B cell (primary cell): Measurements from ENCODE around the gene PEX16. TPM values are rescaled to one million over a fixed set of nuclear protein-coding genes. Genes with fewer than 3 reads are reported as not detected.

Experiments used
- ATAC-seq: fragments of 200-7000 bp; cut with Tn5 transposase; one replicate; pipeline ENCODE4 v1.10.0; 2021; ENCODE audit warnings: low read depth, mild to moderate bottlenecking, moderate number of reproducible peaks, moderate library complexity
- CTCF ChIA-PET: fragments of 350-600 bp; sonication (Branson Sonifier 250); formaldehyde crosslinking; loops from one replicate; lab custom pipeline; 2021; ENCODE audit warnings: antibody characterized with exemption, inconsistent platforms; lab: Charles Lee
- POLR2A ChIA-PET: fragments of 350-600 bp; sonication (Branson Sonifier 250); formaldehyde crosslinking; loops from one replicate; lab custom pipeline; 2021; ENCODE audit warnings: antibody characterized with exemption; lab: Charles Lee
- DNase-seq: peaks from one replicate; pipeline ENCODE4 v3.0.0; 2013
- H2AFZ ChIP-seq: 2 replicates; pipeline ENCODE4 v1.6.1; 2012; ENCODE audit warnings: mild to moderate bottlenecking, low read depth, low read length; ENCODE audit not compliant: insufficient read depth, poor library complexity, severe bottlenecking
- H3K27ac ChIP-seq, 2 donors: 1 replicate in 1 of 2; 2 replicates in 1 of 2; pipeline ENCODE4 v1.5.1; 2012 to 2013; ENCODE audit warnings: low read length in 2 of 2, mild to moderate bottlenecking in 2 of 2, moderate library complexity in 1 of 2
- H3K27me3 ChIP-seq, 4 experiments: fragments of 200-600 bp in 1 of 4; sonication (generic) in 1 of 4; replicated peaks in 1 of 4; 1 replicate in 2 of 4; 2 replicates in 2 of 4; pipeline versions ENCODE4 v1.6.1 to v1.7.0; 2013 to 2016; ENCODE audit warnings: low read length in 3 of 4, mild to moderate bottlenecking in 2 of 4, mixed read lengths in 1 of 4, moderate library complexity in 1 of 4; ENCODE audit not compliant: insufficient read depth in 4 of 4, control insufficient read depth in 3 of 4; ENCODE audit errors: control extremely low read depth in 1 of 4
- H3K36me3 ChIP-seq, 2 experiments: replicated peaks in 1 of 2; 1 replicate in 1 of 2; 2 replicates in 1 of 2; pipeline versions ENCODE4 v1.6.1 to v1.7.1; 2013; ENCODE audit warnings: low read length in 1 of 2; ENCODE audit not compliant: insufficient read depth in 2 of 2, control insufficient read depth in 1 of 2; ENCODE audit errors: control extremely low read depth in 1 of 2, extremely low read depth in 1 of 2
- H3K4me1 ChIP-seq, 2 donors: fragments of 200-600 bp in 1 of 2; sonication (generic) in 1 of 2; 1 replicate in 1 of 2; 2 replicates in 1 of 2; pipeline versions ENCODE4 v1.5.1 to v1.6.1; 2013 to 2017; ENCODE audit warnings: low read length in 2 of 2; ENCODE audit not compliant: control insufficient read depth in 2 of 2, insufficient read depth in 2 of 2
- H3K4me2 ChIP-seq: replicated peaks from 2 replicates; pipeline ENCODE3; 2012; ENCODE audit warnings: mild to moderate bottlenecking, low read depth, low read length; ENCODE audit not compliant: poor library complexity, severe bottlenecking
- H3K4me3 ChIP-seq, 5 experiments: fragments of 200-600 bp in 1 of 5; sonication (generic) in 1 of 5; 1 replicate in 3 of 5; 2 replicates in 2 of 5; pipeline versions ENCODE4 v1.5.1 to v1.7.0; 2011 to 2016; ENCODE audit warnings: low read length in 4 of 5, mild to moderate bottlenecking in 4 of 5, low read depth in 2 of 5, control low read depth in 1 of 5, moderate library complexity in 1 of 5; ENCODE audit not compliant: insufficient read depth in 1 of 5; ENCODE audit errors: control extremely low read depth in 1 of 5, extremely low read depth in 1 of 5
- H3K79me2 ChIP-seq: fragments of 200-600 bp; sonication (generic); one replicate; pipeline ENCODE4 v1.6.0; 2016; ENCODE audit warnings: low read length; ENCODE audit not compliant: control insufficient read depth, insufficient read depth
- H3K9ac ChIP-seq: fragments of 200-600 bp; sonication (generic); 2 replicates; pipeline ENCODE4 v1.6.1; 2017; ENCODE audit warnings: mild to moderate bottlenecking, low read length, moderate library complexity
- H3K9me3 ChIP-seq, 3 donors: one replicate each; pipeline versions ENCODE4 v1.6.1 to v1.7.1; 2013; ENCODE audit warnings: low read length in 2 of 3; ENCODE audit not compliant: control insufficient read depth in 2 of 3, insufficient read depth in 1 of 3; ENCODE audit errors: control extremely low read depth in 1 of 3
- H4K20me1 ChIP-seq: 2 replicates; pipeline ENCODE4 v1.6.0; 2012; ENCODE audit warnings: mild to moderate bottlenecking, low read length; ENCODE audit not compliant: insufficient read depth, control insufficient read depth, poor library complexity, severe bottlenecking
- H3K27ac Mint-ChIP-seq: one replicate; pipeline ENCODE4 v1.8.0; 2021; ENCODE audit warnings: mixed read lengths
- H3K27me3 Mint-ChIP-seq: one replicate; pipeline ENCODE4 v1.8.0; 2021; ENCODE audit warnings: mixed read lengths
- H3K4me1 Mint-ChIP-seq: one replicate; pipeline ENCODE4 v1.8.0; 2021; ENCODE audit warnings: mixed read lengths
- H3K4me3 Mint-ChIP-seq: one replicate; pipeline ENCODE4 v1.8.0; 2021; ENCODE audit warnings: mixed read lengths
- H3K9me3 Mint-ChIP-seq: one replicate; pipeline ENCODE4 v1.8.0; 2022; ENCODE audit warnings: mixed read lengths; ENCODE audit not compliant: insufficient read depth
- EZH2 ChIP-seq: IDR thresholded peaks from 2 replicates; pipeline ENCODE4 v1.6.1; 2012; ENCODE audit warnings: borderline replicate concordance, low read depth, mild to moderate bottlenecking, moderate library complexity, low read length; ENCODE audit not compliant: insufficient read depth, poor library complexity, severe bottlenecking
- WGBS: methylation state at CpG from one replicate; pipeline ENCODE4 v1.1.5; 2013; ENCODE audit warnings: missing lambda C conversion rate; ENCODE audit not compliant: insufficient coverage; 5-methylcytosine and 5-hydroxymethylcytosine counted together
- intact Hi-C: fragments of 100-400 bp; cut with micrococcal nuclease; formaldehyde crosslinking; loops from one replicate; pipeline ENCODE4 v1.10.0; 2022
- polyA plus RNA-seq: library from polyadenylated mRNA; depleted of rRNA; stranded (reverse); fragments of >200 nt; gene quantifications from 2 replicates; pipeline ENCODE4 v1.2.3, GENCODE V29; 2012
- total RNA-seq, 2 donors: library from RNA; stranded (reverse); fragments of 120-200 nt in 1 of 2; gene quantifications; 1 replicate in 1 of 2; 2 replicates in 1 of 2; pipeline versions ENCODE4 v1.2.3 to v1.2.4, GENCODE V29; 2013 to 2022
- TF ChIP-seq, protein P1 (sequence below): fragments of 200-600 bp; IDR thresholded peaks from one replicate; pipeline ENCODE4 v1.8.0; 2022; ENCODE audit warnings: antibody characterized with exemption, mild to moderate bottlenecking

PEX16 gene
- total and polyA plus RNA-seq, 2 donors (not counting 1 experiment from before 2014, with no cell fraction given) = 89.4 to 107 TPM

DNA sequence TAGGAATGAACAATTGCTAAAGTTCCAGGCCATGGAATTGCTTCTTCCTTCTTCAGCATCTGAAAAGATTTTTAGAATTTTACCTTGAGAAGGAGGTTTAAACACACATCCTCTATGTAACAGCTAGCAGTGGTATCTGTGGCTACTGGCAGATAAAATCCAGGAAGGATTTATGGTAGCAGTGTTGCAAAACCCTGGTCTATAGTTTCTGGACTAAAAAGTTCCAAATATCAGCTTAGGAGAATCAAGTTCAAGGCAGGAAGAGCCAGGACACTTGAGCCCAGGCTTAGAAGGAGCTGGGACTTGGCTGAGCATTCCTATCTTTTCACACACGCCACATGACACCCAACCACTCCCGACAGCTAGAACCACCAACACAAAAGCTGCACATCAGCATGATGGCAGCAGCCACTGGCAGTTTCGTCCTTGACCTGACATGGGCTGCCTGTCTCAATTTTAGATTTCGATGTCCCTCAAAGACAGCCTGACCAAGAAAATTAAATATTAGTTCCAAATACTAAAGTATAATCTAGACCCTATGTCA, 18.9 kb upstream of the PEX16 start:
- Histone ChIP-seq H2AFZ (no peak overlapping the region), H3K79me2 (peaks cover 57% of the 10 kb centered on the region), H3K4me3 (no peak overlapping the region), H3K9me3 (no peaks in the 10 kb centered on the region), H4K20me1 (peaks cover 9% of the 10 kb centered on the region), H3K4me2 (peak overlapping the region; percentile 91), H3K36me3 (peaks cover 0 to 12% of the 10 kb centered on the region in 2 experiments), H3K27me3 (no peaks in the 10 kb centered on the region), H3K4me1 (peaks cover 67 to 68% of the 10 kb centered on the region in 2 donors), H3K27ac (peak overlapping the region; percentile 26 to 92), H3K9ac (no peak overlapping the region)
- CTCF ChIA-PET = interaction anchor here (0.8 to 11.4 kb wide), 4 partner anchors 9 to 29 kb away, joined by 3 to 98 read pairs (median 4); partner anchors contain the start of genes LARGE2 and PEX16
- Mint-ChIP-seq H3K27me3 (no peaks in the 10 kb centered on the region), H3K27ac (peak overlapping the region; percentile 82), H3K4me3 (peak overlapping the region; percentile 60), H3K9me3 (no peaks in the 10 kb centered on the region), H3K4me1 (peaks cover 81% of the 10 kb centered on the region)
- 97% methylated on average over 3 of the region's 4 CpGs for WGBS
- POLR2A ChIA-PET = interaction anchor here (10.9 kb wide), 1 partner anchor 16 kb away, joined by 162 read pairs; the partner anchor contains the start of genes LARGE2 and PEX16
- TF ChIP-seq EZH2 = no peak
- TF ChIP-seq, protein P1, sequence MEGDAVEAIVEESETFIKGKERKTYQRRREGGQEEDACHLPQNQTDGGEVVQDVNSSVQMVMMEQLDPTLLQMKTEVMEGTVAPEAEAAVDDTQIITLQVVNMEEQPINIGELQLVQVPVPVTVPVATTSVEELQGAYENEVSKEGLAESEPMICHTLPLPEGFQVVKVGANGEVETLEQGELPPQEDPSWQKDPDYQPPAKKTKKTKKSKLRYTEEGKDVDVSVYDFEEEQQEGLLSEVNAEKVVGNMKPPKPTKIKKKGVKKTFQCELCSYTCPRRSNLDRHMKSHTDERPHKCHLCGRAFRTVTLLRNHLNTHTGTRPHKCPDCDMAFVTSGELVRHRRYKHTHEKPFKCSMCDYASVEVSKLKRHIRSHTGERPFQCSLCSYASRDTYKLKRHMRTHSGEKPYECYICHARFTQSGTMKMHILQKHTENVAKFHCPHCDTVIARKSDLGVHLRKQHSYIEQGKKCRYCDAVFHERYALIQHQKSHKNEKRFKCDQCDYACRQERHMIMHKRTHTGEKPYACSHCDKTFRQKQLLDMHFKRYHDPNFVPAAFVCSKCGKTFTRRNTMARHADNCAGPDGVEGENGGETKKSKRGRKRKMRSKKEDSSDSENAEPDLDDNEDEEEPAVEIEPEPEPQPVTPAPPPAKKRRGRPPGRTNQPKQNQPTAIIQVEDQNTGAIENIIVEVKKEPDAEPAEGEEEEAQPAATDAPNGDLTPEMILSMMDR = no peak
- DNase-seq (no peak), ATAC-seq (no peak)
- intact Hi-C loops = loop anchor here (10.0 kb wide), 1 partner anchor 1618 kb away; the partner anchor contains the start of gene CELF1
